GM10847 (cell line): ENCODE data around the gene C16orf96.

ENCODE experiments used
- POLR2A ChIP-seq: IDR thresholded peaks from 2 replicates; pipeline ENCODE4 v1.6.1; 2011; ENCODE audit not compliant: insufficient read length; ENCODE audit errors: extremely low read depth

The C16orf96 gene

GRCh38 chr16:4519274-4520058 lies 36.7 kb upstream of the C16orf96 start:
- TF ChIP-seq POLR2A, result no peak

DNA sequence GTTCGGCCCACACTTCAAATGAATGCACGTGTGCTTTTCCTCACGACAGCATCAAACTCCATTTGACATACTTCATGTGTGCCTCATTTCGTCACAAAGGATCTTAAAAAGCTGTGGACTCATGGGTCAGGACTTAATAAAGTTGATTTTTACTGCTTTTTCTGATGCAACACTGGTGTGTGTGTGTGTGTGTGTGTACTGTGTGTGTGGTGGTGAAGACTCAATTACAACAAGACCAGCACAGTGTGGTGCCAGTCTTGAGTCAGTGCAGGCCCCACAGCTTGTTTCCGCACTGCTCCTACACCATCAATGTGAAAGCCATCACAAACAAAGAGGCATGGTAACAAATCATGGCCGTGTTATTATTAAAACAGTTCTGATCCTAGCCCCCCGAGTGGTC lies 35.2 kb upstream of the C16orf96 start:
- TF ChIP-seq POLR2A, result no peak

DNA sequence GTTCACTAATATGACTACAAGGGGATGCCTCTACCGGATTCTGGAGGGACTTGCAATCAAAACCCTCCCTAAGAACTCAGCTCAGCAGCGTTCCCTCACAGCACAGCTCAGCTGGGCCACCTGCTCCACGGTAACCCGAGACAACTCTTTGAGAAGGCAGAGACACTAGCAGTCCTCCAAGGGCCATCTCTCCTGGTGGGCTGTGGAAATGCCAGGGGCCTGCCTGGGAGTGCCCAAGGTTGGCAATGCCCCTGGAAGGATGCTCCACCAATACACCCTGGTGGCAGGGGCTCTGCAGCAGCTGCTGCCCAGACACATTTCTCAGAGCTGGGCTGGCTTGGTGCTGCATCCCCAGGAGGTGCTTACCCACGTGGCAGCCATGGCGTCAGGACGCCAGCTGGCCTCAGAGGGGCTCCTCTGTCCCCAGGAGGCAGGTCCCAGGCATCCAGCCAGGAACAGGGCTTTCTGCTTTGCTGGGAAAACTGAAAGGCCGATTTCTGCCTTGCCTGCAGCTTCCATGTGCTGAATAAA lies 34.0 kb upstream of the C16orf96 start:
- no peak for TF ChIP-seq POLR2A

DNA sequence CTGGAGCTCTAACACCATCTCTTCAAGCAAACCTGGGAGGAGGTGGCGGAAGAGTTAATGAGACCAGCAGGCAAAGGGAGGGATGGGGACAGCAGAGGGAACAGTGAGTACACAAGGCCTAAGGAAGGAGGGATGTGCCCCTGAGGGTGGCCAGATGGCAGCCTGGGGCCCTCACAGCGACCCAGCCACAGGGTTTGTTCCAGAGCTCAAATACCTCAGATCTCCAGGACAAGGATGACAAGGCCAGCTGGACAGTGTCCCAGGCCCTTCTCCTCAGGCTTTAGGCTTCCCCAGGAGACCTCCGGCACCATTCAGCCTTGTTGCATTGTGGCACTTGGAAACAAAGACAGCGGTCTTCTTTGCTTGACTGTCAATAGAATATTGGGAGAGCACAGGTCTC lies 32.5 kb upstream of the C16orf96 start:
- TF ChIP-seq POLR2A, result no peak

DNA sequence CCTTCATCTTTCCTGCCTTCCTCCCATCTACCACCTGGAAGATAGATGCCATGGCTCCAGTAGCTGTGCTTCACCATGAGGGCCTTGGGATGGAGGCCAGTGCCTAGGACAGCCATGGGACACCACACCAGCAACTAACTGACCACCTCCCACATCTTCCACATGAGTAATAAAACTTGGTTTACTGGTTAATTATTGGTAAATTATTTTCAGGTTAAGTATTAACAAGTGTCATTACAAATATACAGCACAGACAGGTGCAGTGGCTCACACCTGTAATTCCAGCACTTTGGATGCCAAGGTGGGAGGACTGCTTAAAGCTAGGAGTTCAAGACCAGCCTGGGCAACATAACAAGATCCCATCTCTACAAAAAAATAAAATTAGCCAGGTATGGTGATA lies 31.6 kb upstream of the C16orf96 start:
- no peak for TF ChIP-seq POLR2A

DNA sequence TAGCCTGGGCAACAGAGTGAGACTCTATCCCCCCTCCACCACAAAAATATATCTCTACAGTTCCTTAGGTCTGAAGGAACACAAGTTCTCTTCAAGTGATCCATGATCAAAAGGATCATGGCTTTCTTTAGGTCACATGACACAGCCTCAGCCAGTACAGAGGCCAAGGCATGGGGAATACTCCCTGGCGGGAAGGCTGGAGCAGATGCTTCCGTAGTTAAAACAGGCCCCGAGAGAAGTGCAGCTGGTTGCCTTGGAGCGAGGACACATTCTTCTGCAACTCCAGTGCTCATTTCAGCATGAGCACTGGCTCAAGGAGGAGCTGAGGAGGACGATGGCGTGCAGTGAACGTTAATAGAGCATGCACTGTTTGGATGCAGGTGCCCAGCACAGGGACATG lies 31.1 kb upstream of the C16orf96 start:
- no peak for TF ChIP-seq POLR2A

DNA sequence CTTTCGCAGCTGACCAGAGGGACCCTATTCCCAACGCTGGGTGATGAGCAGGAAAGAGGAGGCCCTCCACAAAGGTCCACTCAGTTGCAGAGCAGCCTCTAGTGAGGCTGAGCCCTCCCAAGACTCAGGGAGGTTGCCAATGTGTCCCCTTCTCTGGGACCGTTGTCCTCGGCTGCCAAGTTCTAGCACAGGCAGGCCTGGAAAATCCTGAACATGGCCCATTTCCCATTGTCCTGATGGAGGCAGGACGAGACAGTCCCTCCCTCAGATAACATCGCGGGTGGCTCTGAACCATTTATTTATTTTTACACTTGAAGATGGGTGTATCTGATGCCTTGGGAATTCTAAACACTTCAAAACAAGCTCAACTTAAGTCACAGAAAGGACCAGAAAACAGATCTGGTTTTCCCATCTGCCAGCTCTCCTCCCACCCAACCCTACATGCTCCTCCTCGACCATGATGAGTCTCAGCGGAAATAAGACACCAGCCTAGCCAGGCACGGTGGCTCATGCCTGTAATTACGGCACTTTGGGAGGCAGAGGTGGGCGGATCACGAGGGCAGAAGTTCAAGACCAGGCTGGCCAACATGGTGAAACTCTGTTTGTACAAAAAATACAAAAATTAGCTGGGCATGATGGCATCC lies 30.4 kb upstream of the C16orf96 start:
- TF ChIP-seq POLR2A, result no peak

DNA sequence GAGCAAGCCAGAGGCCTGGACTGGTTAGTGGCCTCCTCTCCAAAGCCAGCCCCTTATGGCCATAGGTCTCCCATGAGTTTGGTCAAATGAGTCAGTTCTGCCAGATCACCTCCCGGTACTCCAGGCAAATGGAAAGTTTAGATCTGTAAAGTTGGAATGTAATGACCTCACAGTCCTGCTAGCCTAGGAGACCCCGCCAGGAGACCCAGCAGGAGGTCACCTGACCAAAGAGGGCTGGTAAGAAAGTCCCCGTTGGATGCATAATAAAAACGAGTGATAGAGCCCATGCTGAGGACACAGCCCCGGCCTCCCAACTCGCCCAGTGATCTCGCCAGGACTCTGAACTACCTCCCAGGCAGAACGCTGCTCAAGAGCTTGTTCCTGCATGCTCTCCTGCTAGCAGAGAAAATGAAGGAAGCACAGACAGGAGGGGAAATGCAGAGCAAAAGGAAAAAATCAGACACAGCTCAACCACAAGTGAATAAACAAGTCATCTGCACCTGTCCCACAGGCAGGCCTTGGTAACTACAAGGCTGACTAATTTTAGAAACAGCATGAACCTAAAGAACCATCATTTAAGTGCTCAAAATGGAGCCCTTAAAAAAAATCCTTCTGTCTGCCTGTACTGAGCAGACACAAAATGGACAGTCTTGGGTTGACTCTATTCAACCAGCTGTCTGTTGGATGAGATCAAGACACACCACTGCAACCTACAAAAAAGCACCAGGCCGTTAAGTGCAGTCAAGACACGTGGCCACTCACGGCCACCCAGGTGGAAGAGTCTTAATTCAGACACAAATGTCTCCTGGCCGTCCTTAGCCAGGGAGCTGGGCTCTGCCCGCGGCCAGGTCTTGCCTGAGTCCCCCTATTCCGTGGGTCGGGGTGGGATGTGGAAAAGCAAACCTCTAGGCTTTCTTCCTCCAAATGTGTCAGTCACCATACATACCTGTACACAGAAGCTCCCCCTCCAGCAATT lies 26.8 kb upstream of the C16orf96 start:
- TF ChIP-seq POLR2A, result no peak

DNA sequence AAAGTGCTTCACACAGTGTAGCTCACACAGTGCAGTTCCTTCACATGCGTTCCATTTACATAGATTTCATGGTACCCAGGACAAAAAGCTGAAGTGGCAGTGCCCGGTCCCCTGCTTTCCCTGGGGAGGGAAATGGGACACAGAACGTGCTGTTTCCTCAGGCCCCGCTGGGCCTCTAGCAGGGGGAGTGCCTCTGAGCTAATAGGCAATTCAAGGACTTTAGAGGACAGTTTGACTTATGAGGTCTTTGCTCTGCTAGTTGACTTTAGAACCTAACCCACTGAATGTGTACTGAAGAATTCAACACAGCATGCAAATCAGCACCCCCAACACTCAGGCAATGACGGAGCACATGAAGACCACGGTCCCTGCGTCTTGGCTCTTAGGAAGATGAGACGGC lies 24.3 kb upstream of the C16orf96 start:
- TF ChIP-seq POLR2A, result no peak

GRCh38 chr16:4532238-4532637 lies 23.9 kb upstream of the C16orf96 start:
- TF ChIP-seq POLR2A, result no peak

DNA sequence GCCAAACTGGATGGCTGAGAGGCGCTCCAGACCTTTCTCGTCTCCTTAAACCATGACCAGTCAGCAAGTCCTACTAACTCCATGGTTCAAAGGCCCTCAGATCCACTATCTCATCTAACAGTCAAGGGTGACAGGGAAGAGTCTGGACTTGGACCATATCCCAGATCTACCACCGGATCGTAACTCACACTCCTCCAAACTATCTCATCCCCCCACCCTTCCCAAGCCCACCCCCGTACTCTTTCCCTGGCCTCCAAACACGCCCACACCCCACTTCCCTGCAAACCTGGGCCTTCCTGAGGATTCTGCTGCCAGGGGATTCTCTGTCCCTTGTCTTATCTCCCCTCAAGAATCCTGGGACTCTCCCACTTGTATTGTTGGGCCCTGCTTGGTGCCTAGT lies 22.6 kb upstream of the C16orf96 start:
- TF ChIP-seq POLR2A, result no peak

GRCh38 chr16:4534151-4534790 lies 21.9 kb upstream of the C16orf96 start:
- no peak for TF ChIP-seq POLR2A

- TF ChIP-seq POLR2A, result no peak
Measured at GRCh38 chr16:4535627-4536108, 20.5 kb upstream of the C16orf96 start.

- no peak for TF ChIP-seq POLR2A
Measured at GRCh38 chr16:4536391-4537106, 19.6 kb upstream of the C16orf96 start.
